Adrenal gland (tissue), 19 donors: ENCODE measurements around the gene TLR8. TPM values are rescaled to one million over a fixed set of nuclear protein-coding genes. Genes with fewer than 3 reads are reported as not detected.

ENCODE experiments used
- DNase-seq, 7 donors: peaks; one replicate each; pipeline ENCODE4 v3.0.0-alpha.2; 2019 to 2020
- H3K27ac ChIP-seq, 5 donors: fragments of 200-600 bp; sonication (generic) in 4 of 5; 1 replicate in 3 of 5; 2 replicates in 2 of 5; pipeline versions ENCODE4 v1.5.1 to v1.8.0; 2016 to 2020; ENCODE audit warnings: mild to moderate bottlenecking in 1 of 5
- H3K27me3 ChIP-seq: fragments of 200-600 bp; 2 replicates; pipeline ENCODE4 v1.8.0; 2021
- H3K36me3 ChIP-seq, 2 donors: fragments of 200-600 bp; replicated peaks in 1 of 2; 1 replicate in 1 of 2; 2 replicates in 1 of 2; pipeline versions ENCODE4 v1.5.1 to v1.8.0; 2018 to 2022
- H3K4me1 ChIP-seq, 2 donors: fragments of 200-600 bp; replicated peaks in 1 of 2; 1 replicate in 1 of 2; 2 replicates in 1 of 2; pipeline versions ENCODE4 v1.5.1 to v1.8.0; 2018 to 2021
- H3K4me3 ChIP-seq, 4 donors: fragments of 200-600 bp; sonication (generic) in 3 of 4; one replicate each; pipeline ENCODE4 v1.5.1; 2016 to 2018
- H3K9me3 ChIP-seq, 3 donors: fragments of 200-600 bp; sonication (generic) in 1 of 3; replicated peaks in 1 of 3; 1 replicate in 2 of 3; 2 replicates in 1 of 3; pipeline versions ENCODE4 v1.5.1 to v1.8.0; 2016 to 2021
- POLR2A ChIP-seq, 2 donors: fragments of 450-650 bp; IDR thresholded peaks; one replicate each; pipeline ENCODE4 v1.6.1; 2017; ENCODE audit warnings: antibody characterized with exemption in 2 of 2, mild to moderate bottlenecking in 2 of 2, moderate library complexity in 1 of 2
- WGBS, 4 donors: extraction: QIAGEN DNeasy Blood & Tissue Kit in 2 of 4; methylation state at CpG; one replicate each; pipeline versions ENCODE4 v1.1.5 to v1.1.7; 2013 to 2017; 5-methylcytosine and 5-hydroxymethylcytosine counted together
- intact Hi-C, 2 donors: fragments of 100-400 bp; cut with DNase I; formaldehyde crosslinking; loops; one replicate each; pipeline versions ENCODE4 v1.14.1 to v1.15.0; 2022 to 2023
- long read RNA-seq, 10 donors: library from polyadenylated mRNA in 3 of 10; unstranded in 2 of 10; stranded (forward) in 1 of 10; transcript quantifications; one replicate each; pipeline ENCODE4 v2.0.0 and lab custom pipeline, GENCODE V29; 2021 to 2026
- polyA plus RNA-seq, 3 donors: library from polyadenylated mRNA; stranded (reverse); fragments of 200-250 nt in 2 of 3; fragments of 350-450 nt in 1 of 3; fragmentation: Illumina TruSeq in 1 of 3; extraction: RNeasy Lipid Tissue Mini Kit (QIAGEN cat#74804) in 1 of 3; gene quantifications; one replicate each; pipeline ENCODE4 v1.2.3, GENCODE V29; 2013 to 2014
- total RNA-seq, 9 donors: library from RNA; depleted of rRNA in 4 of 9; stranded (reverse); fragments of >200 nt in 4 of 9; fragments of 120-200 nt in 1 of 9; fragmentation: NEBNext Ultra II Directional in 1 of 9; extraction: Animal tissue kit (Norgen Biotek cat#: 25700) in 1 of 9; gene quantifications; one replicate each; pipeline versions ENCODE4 v1.1.0 to v1.2.4, GENCODE V29; 2013 to 2023
- TF ChIP-seq, protein P1 (sequence below), 6 experiments: fragments of 450-650 bp in 4 of 6; fragments of 200-600 bp in 2 of 6; sonication (generic) in 1 of 6; IDR thresholded peaks; 1 replicate in 5 of 6; 2 replicates in 1 of 6; pipeline versions ENCODE4 v1.5.1 to v1.8.0; 2016 to 2021; ENCODE audit warnings: antibody characterized with exemption in 6 of 6, mild to moderate bottlenecking in 2 of 6, moderate library complexity in 1 of 6
- donor health status: healthy with polysubstance abuse.
- donor health status: Bipolar disorder and iron deficiency.
- donor health status: DM: yes; HTN: yes; CAD: no.
- donor health status: DM: no; HTN: no; CAD: no.
- donor health status: DM: no; HTN: no; CAD: no.
- donor health status: DM: yes; HTN: yes; CAD: no.

The TLR8 gene
- total RNA-seq (1 to 10 TPM in 7 of 9 donors, under 1 TPM in 1, not detected in 1; 0.39 to 5.6 (median 2.7) TPM), polyA plus RNA-seq (under 1 TPM; 0.10 to 0.84 (median 0.32) TPM)
- long read RNA-seq, donor 1, result 0 reads
- long read RNA-seq, donor 2, result 0 reads
- long read RNA-seq, donor 3, result 0 reads
- long read RNA-seq, donor 4, result 0 reads
- long read RNA-seq, donor 5, partial matches to known transcripts, result 0 of 1 reads
- long read RNA-seq, donor 5, other reads (novel, unspliced or antisense), result 1 of 1 reads
- long read RNA-seq, donor 6, result 0 reads
- long read RNA-seq, donor 7, result 0 reads
- long read RNA-seq, donor 8, result 0 reads
- long read RNA-seq, donor 9, result 0 reads
- long read RNA-seq, donor 10, result 0 reads

GRCh38 chrX:12906046-12906761 is at the start of gene TLR8:
Gene TLR8, plus strand, starts transcription at chrX:12906620. Its CDS starts 87 bp downstream, at chrX:12906707.
- 74 to 79% (median 76%) methylated on average over 15 of the region's 15 CpGs for WGBS, 4 donors
- intact Hi-C loops, result no loop called here

DNA sequence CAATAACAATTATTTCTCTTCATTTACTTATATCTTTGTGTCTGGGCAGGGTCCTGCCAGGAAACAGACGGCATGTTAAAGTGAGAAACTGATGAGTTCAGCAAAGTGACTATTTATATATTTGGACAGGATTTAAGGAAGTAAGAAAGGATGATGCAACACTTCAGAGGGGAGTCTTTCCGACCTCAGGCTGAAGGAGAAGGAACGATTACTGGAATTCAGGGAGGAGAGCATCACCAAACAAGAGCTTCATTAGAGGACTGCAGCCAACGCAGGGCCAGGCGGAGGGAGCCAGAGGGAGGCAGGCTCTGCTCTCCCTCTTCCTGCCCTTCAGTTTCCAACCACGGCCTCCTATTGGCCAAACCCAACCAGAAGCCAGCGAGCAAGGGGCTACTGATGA is 41.1 kb upstream of the TLR8 start:
- no peaks in the 10 kb centered on the region for H3K36me3 ChIP-seq
- no peak overlapping the region for H3K27ac ChIP-seq
- H3K9me3 ChIP-seq, result no peaks in the 10 kb centered on the region
- intact Hi-C loops, result no loop called here
- no peaks in the 10 kb centered on the region for H3K4me1 ChIP-seq
- TF ChIP-seq POLR2A (IDR thresholded peaks at IDR 0.05), result no peak
- TF ChIP-seq, protein P1, sequence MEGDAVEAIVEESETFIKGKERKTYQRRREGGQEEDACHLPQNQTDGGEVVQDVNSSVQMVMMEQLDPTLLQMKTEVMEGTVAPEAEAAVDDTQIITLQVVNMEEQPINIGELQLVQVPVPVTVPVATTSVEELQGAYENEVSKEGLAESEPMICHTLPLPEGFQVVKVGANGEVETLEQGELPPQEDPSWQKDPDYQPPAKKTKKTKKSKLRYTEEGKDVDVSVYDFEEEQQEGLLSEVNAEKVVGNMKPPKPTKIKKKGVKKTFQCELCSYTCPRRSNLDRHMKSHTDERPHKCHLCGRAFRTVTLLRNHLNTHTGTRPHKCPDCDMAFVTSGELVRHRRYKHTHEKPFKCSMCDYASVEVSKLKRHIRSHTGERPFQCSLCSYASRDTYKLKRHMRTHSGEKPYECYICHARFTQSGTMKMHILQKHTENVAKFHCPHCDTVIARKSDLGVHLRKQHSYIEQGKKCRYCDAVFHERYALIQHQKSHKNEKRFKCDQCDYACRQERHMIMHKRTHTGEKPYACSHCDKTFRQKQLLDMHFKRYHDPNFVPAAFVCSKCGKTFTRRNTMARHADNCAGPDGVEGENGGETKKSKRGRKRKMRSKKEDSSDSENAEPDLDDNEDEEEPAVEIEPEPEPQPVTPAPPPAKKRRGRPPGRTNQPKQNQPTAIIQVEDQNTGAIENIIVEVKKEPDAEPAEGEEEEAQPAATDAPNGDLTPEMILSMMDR (IDR thresholded peaks at IDR 0.05), result no peak
- DNase-seq, result no peak
- 43 to 54% (median 51%) methylated on average over 6 to 7 of the region's 7 CpGs for WGBS, 4 donors
- no peak overlapping the region for H3K4me3 ChIP-seq
- H3K27me3 ChIP-seq, result peaks cover 10% of the 10 kb centered on the region

More at GRCh38 chrX:12906046-12906761, at the start of gene TLR8:
- no peak for DNase-seq
- H3K36me3 ChIP-seq, result no peaks in the 10 kb centered on the region
- H3K27me3 ChIP-seq, result peaks cover 4% of the 10 kb centered on the region
- no peak within 1 kb of the TSS for H3K4me3 ChIP-seq
- no peaks in the 10 kb centered on the region for H3K9me3 ChIP-seq
- no peaks in the 10 kb centered on the region for H3K4me1 ChIP-seq
- H3K27ac ChIP-seq, result no peak within 1 kb of the TSS
- no peak for TF ChIP-seq POLR2A (IDR thresholded peaks at IDR 0.05)
- TF ChIP-seq, protein P1 (IDR thresholded peaks at IDR 0.05), result no peak

- DNase-seq, result no peak
- no peaks in the 10 kb centered on the region for H3K36me3 ChIP-seq
- peak within 1 kb of the TSS in 1 of 5 donors; percentile 38 for H3K27ac ChIP-seq
- no peak within 1 kb of the TSS for H3K4me3 ChIP-seq
- peaks cover 10% of the 10 kb centered on the region for H3K27me3 ChIP-seq
- no peaks in the 10 kb centered on the region for H3K4me1 ChIP-seq
- WGBS, 4 donors, result 53 to 62% (median 57%) methylated on average over 7 of the region's 7 CpGs
- no peak for TF ChIP-seq POLR2A (IDR thresholded peaks at IDR 0.05)
- TF ChIP-seq, protein P1 (IDR thresholded peaks at IDR 0.05), result no peak
- intact Hi-C loops, result no loop called here
- H3K9me3 ChIP-seq, result no peaks in the 10 kb centered on the region
These were observed 39.7 kb upstream of the TLR8 start, which contains the start of gene TLR7 for GRCh38 chrX:12866451-12867377. Gene TLR7, plus strand, starts transcription at chrX:12867072. Its CDS starts 507 bp downstream, at chrX:12867579.
